GM18519 (cell line): Measurements from ENCODE around the gene GMEB2.
"Not testable (repeated sequence)": the region's sequence is repeated elsewhere in the genome, so short reads cannot be mapped to it uniquely, and the experiment has no call there.

Source experiments
- ATAC-seq: cut with Tn5 transposase; IDR thresholded peaks from one replicate; pipeline ENCODE4 v1.9.1; 2021; ENCODE audit warnings: mild to moderate bottlenecking, moderate library complexity; ENCODE audit not compliant: unreplicated experiment, low FRiP score

Gene GMEB2

DNA sequence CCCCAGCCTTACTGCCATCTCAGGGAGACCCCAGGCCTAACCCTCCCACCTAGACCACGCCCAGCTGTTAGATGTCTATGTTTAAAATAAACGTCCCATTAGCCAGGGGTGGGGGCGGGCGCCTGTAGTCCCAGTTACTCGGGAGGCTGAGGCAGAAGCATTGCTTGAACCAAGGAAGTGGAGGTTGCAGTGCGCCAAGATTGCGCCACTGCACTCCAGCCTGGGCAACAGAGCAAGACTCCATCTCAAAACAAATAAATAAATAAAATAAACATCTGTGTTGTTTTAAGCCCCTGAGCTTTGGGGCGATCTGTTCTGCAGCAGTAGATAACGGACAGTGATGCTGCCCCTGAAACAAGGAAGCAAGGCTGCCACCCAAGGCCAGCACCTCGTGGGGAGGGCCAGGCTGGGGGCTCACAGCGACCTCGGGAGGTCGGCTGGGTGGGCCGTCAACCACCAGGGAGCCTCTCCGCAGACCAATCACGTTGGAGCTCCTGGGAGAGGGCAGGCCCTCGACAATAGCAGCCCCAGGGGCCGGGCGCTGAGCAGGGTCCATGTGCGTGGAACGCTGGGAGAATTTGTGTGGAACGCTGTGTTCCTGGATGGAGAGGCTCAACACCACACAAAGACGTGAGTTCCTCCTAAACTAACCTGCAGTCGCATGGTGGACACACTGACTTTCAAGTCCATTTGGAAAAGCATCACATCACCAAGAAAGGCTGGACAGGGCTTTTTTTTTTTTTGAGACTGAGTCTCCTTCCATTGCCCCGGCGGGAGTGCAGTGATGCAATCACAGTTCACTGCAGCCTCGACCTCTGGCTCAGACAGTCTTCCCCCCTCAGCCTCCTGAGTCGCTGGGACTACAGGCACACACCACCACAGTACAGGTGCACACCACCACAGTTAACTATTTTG is 51.8 kb downstream of the GMEB2 start:
- no peak for ATAC-seq

DNA sequence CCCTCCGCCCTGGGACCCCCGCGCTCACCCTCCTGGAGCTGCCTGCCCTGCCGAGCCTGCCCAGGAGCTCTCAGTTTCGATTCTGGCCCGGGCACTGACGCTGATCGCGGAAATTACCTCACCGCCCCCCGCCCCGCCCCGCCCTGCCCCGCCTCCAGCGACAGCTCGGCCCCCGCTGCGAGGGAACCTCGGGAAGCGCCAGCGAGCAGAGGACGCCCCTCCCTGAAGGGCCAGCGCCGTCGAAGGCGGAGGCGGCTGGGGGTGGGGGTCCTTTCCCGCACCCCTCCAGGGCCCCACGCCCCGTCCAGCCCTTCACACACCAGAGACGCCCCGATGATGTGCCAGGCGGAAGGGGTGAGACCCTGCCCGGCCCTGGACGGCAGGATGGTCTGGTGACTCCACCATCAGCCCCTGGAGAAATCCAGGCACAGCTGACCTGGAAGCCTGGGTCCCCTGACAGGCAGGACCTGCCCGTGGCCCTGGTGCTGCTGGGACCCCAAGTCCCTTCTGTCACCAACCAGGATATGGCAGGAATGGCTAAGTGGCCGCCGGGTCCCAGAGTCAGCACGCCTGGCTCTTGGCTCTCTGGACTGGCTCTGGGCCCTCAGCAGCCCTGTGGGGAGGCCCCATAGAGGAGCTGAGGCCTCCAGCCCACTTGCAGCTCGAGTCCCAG is 52.6 kb downstream of the GMEB2 start, which contains the start of gene HELZ2:
Gene HELZ2 (minus strand): TSS at position 84 of the 673 bp plus-strand sequence. CDS start 1,854 bp downstream, outside the sequence.
- no peak for ATAC-seq

DNA sequence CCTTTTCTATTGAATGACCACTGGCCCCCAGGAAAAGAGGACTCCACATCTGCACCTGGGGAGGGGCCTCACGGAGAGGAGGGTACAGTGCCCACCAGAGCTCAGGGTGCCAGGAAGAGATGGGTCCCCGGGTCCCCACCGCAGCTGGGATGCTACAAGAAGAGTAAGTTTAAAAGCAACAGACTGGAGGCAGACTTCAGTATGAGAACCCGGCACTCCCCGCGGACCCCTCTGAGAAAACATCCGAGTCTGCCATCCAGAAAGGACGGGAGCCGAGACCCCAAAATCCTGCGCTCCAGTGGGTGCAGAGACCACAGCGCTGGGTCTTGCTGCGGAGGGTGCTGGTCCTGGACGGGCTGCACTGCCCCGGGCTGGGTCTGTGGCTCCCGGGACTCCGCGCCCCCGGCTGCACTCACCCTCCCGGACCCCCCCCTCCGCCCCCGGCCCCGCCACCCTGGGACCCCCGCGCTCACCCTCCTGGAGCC is 53.2 kb downstream of the GMEB2 start:
- no peak for ATAC-seq

DNA sequence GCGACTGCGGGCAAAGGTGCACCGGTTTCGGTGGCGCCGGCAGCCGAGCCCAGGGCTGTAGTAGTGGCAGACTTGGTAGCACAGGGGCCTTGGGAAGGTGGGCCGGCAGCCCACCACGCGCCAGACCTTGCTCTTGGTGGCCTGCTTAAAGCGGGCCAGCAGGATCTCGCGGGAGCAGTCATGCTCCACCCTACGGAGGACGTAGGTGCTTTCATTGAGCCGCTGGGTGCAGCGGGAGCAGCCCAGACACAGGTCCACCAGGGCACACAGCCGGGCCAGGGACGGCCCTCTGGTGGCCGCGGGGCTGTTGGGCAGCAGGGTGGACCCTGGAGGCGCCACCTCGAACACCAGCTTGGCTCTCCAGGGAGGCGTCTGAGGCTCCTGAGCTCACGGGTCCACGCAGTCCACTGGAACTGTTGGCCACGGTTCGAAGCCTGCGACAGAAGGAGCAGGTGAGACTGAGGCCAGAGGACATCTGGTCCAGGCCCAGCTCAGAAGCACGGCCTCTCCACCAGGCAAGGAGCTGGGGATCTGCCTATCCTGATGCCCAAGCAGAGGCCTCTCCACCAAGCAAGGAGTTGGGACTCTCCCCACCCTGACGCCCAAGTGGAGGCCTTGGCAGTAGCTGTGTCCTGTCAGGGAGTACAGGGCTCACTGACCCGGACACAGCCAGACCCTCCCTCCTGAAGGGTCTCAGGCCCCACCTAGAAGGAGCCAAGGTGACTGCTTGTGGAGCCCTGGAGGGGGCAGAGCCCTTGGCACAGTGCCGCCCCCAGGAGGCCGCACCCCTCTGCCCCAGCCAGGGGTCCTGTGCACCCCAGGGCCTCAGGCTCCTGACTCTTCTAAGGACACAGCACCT is 53.9 kb downstream of the GMEB2 start:
- no peak for ATAC-seq

DNA sequence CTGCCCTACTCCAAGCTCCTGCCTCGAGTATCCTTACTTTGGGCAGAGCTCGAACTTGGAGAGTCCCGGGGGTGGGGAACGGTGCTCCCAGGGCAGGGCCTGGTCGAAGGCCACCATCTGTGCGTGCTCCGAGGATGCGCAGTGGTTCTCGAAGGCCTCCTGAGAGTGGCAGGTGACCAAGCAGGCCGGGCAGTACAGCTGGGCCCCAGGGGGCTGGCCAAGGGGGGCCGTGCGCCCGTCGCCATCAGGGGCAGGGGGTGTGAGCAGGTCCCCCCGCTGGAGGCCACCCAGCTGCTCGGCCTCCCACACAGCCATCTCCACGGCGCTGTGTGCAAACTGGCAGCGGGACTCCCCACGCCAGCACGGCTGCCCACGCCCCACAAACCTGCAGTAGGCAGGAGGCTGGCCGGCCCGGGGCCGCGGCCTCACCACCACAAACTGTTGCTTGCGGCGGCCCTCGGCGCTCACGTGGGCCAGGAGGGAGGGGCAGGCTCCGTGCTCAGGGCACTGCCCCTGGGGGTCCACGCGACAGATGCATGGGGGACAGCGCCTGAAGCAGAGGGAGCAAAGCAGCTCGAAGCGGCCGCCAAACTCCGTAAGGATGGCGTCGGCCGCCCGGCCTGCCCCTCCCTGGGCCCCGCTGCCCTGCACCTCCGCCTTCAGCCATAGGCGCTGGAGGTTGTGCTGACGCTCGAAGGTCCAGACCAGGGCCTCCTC is 54.7 kb downstream of the GMEB2 start:
- no peak for ATAC-seq

DNA sequence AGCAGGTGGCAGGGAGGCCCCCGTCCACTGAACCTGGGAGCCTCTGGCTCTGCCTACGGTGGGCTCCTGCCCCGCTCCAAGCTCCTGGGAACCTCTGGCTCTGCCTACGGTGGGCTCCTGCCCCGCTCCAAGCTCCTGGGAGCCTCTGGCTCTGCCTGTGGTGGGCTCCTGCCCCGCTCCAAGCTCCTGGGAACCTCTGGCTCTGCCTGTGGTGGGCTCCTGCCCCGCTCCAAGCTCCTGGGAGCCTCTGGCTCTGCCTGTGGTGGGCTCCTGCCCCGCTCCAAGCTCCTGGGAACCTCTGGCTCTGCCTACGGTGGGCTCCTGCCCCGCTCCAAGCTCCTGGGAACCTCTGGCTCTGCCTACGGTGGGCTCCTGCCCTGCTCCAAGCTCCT is 55.8 kb downstream of the GMEB2 start:
- ATAC-seq = not testable (repeated sequence)

DNA sequence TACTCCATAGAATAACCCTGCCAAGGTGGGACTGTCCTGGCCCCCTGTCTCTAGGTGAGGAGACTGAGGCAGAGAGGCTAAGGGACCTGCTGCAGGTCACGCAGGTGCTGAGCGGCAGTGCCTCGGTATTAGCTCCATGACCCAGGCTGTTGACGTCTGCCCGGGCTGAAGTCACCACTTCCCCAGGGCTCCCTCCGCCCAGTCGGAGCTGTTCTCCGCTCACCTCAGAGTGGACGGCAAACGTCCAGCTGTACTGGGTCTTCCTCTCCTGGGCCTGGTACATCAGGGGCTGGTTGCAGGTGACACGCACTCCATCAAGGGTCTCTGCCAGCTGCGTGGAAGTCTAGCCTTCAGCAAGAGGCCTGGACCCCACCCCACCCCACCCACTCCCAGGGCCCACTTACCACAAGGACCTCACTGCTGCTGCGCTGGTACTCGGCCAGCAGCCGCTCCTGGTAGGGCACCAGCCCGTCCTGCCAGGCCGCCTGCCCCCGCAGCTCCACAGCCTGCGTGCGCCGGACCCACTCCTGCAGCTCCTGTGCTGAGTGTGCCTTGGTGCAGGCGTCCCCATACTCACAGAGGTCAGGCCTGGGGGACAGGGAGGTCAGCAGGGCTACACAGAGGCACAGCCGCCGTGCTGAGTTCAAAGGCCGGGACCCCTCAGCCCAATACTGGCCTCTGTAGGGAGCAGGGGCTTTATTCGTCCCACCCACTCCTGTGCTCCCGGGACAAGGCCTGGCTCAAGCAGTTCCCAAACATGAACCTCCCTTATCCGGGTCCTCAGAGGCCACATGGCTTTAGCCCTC is 56.4 kb downstream of the GMEB2 start:
- ATAC-seq = no peak

DNA sequence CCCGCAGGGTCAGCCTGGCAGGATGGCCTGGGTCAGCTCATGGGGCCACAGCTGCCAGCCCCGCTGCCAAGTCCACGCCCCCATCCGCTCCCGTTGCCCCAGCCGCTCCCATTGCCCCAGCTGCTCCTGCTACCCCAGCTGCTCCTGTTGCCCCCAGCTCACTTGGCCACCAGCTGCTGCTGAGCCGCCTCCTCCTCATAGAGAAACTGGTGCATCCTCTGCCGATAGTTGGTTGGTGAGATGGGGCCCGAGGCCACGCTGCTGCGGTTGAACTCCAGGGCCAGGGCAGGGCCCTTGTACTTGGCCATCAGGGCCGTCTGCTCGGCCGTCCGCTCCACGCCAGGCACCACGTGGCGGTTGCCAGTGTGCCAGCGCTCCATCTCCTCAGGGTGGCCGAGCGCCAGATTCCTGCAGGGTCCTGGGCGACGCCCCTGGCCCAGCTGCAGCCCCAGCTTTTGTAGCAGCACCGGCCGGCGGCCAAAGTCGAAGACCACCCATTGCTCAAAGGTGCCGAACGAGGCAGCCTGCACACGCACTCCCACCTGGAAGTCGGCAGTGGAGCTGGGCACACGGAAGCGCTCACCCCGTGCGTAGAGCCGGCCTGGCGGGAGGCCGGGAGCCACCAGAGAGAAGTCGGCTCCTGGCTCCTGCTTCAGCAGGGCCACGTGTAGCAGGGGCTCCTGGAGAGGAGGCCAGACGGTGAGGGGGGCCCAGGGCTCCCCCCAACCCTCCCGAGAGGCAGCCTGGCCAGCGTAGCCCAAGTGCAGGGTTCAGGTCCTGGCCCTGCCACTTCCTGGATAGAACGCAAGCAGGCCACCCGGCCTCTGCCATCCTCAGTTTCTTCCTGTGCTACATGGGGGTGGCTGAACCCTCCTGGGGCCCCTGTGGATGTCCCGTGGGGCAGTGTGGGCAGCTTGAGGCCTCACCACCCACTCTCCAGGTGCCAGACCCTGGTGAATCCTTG is 57.6 kb downstream of the GMEB2 start:
- ATAC-seq = no peak

DNA sequence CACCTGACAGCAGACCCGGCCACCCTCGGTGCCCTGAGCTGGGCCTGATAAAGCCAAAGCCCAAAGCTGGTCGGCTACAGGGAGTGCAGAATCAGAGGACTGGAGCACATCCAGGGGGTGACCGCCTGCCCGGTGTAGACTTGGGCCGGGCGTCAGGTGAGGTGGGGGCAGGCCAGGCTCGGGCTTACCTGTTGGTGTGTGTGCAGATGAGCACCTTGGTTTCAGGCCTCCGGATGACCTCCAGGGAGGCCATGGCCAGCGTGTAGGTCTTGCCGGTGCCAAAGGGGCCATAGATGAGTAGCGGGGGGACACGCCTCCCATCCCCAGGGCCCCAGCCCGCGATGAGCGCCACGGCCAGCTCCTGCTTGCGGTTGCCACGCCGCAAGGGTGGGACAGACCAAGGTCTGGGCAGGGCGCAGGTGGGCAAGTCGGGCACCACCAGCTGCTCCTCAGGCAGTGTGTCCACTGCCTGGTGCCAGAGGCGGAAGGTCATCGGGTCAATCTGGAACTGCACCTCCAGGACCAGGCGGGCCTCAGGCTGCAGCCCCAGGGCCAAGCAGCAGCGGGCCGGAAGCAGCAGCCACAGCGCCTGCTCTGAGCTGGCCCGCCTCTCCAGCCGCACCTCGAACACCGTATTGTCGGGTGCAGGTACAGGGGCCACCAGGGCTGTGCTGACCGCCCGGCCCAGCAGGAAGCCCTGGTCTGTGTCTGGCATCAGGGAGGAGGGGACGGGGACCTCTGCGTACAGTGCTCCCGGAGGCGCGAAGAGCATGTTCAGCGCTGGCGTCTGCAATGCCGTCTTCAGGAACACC is 58.5 kb downstream of the GMEB2 start:
- ATAC-seq = no peak

DNA sequence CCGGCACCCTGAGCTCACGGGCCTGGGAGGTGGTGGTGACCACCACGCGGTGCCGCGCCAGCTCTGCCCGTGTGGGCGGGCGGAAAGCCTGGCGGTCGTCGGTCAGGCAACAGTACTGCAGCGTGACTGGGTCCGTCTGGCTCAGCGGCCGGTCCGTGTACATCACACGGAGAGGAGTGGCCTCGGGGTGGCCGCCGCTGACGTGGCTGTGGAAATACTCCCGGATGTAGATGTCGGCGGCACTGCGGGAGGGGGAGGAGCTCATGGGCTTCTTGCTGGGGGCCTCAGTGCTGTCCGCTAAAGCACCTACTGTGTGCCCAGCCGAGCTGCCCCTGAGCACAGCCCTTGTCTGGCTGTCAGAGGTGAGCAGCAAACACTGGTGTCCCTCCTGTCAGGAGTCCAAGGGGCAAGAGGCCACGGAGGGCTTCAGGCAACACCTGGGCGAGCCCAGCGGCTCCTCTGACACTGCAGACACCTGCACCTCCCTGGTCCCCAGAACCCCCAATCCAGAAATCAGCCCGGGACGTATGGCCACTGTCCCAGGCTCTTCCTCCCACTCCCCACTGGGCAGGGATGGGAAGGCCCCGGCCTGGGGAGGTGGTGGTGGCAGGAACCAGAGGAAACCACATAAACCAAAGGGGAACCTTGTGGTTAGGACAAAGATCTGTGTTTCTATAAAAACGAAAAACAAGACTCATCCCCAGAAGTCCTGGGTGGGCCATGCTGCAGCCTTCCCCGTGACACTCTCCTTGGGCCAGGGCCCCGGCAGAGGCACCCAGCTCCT is 59.3 kb downstream of the GMEB2 start:
- no peak for ATAC-seq

DNA sequence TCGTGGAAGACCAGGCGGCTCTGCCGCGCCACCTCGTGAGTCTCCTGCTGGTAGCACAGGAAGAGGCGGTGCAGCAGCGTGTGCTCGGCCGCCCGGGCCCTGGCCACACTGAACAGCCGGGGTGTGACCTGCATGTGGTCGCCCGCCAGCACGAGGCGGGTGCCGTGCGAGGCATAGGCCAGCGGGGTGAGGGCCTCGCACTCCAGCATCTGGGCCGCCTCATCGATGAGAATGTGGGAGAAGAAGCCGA is 59.8 kb downstream of the GMEB2 start:
- no peak for ATAC-seq

DNA sequence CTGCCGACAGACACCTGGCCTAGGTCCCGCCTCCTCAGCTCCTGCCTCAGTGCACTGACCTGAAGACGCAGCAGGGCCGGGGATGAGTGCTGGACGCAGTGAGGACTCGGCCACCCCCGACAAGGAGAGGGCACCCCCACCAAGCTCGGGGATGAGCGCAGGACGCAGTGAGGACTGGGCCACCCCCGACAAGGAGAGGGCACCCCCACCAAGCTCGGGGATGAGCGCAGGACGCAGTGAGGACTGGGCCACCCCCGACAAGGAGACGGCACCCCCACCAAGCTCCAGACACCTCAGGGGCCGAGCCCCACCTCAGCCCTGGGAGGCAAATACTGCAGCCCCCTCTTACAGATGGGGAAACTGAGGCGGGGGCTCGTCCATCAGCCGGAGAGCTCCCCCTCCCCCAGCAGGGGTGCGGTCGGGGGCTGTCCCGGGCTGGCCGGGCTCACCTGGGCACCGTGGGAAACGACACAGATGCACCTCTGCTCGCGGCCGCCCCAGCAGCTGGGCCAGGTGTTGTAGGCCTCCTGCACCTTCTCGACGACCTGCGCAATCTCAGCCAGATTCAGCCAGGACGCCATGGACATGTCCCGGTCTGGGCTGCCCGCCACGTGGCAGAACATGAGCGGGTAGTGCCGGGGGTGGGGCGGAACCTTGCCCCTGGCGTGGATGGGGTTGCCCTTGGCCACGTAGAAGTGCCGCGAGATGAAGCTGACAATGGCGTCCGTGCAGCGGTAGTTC is 60.3 kb downstream of the GMEB2 start:
- ATAC-seq = no peak

DNA sequence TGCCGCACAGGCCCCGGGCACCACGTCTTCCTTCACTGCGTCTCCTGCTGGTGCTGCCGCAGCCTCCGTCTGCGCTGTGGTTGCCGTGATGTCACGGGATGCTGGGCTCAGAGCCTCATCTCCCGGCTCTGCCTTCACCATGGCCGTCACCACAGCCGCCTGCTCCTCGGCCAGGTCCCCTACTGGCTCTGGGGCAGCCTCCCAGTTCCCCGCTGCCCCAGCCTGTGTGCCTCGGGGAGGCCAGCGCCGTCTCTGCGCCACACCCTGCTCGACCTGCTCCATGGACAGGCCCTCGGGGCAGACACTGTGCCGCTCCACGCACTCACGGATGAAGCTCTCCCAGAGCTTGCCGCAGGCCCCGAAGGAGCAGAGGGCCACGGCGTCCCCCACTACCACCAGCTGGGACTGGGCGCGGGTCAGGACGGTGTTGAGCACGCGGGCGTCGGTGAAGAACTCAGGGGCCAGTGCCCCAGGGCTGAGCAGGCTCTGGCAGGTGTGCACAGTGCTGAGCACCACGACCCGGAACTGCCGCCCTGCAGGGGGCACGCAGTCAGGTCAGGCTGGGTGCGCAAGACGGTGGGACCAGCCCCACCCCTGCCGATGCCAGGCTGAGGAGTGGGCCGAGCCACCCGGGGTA is 61.1 kb downstream of the GMEB2 start:
- no peak for ATAC-seq

DNA sequence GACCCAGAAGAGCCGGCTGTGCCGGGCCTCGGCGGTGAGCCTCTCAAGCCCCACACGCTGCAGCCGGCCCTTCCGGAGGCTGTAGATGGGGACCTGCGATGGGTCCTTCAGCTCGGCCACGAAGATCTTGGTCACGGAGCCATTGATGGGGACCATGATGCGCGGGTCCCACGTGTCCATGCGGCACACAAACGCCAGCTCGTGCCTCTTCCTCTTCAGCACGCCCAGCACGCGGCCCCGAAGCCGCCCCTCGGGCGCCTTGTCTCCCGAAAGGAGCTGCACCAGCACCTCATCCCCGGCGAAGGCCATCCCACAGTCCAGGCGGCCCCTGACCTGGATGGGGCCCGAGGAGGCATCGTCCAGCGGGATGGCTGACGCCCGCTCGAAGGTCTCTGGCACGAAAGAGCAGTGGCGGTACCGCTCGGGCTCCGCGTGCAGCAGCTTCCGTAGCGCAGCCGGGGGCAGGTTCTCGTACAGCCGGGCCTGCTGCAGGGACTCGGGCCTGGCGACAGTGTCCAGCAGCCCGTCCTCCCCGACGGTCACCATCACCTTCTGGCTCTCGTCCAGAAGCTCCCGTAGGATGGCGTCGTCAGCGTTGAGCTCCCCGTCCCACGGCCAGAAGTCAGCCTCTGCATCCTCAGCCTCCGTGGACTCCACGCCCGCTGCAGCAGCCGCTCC is 61.7 kb downstream of the GMEB2 start:
- ATAC-seq = no peak
